Peyer's patch (tissue), 4 donors: ENCODE measurements around the gene DDX39A. TPM values are rescaled to one million over a fixed set of nuclear protein-coding genes. Genes with fewer than 3 reads are reported as not detected.

Source experiments
- DNase-seq, 3 donors: peaks; one replicate each; pipeline ENCODE4 v3.0.0-alpha.2; 2017 to 2019
- H3K27ac ChIP-seq, 4 donors: fragments of 200-600 bp; sonication (generic); one replicate each; pipeline ENCODE4 v1.5.1; 2016 to 2019
- H3K27me3 ChIP-seq, 2 donors: fragments of 200-600 bp; sonication (generic); one replicate each; pipeline ENCODE4 v1.5.1; 2019
- H3K36me3 ChIP-seq, 3 donors: fragments of 200-600 bp; sonication (generic); one replicate each; pipeline ENCODE4 v1.5.1; 2016 to 2019
- H3K4me1 ChIP-seq, 4 donors: fragments of 200-600 bp; sonication (generic); one replicate each; pipeline ENCODE4 v1.5.1; 2016 to 2019
- H3K4me3 ChIP-seq, 4 donors: fragments of 200-600 bp; sonication (generic); 1 replicate in 3 of 4; 2 replicates in 1 of 4; pipeline ENCODE4 v1.5.1; 2016 to 2019; ENCODE audit warnings: mild to moderate bottlenecking in 1 of 4
- H3K9me3 ChIP-seq, 4 donors: fragments of 200-600 bp; sonication (generic); one replicate each; pipeline ENCODE4 v1.5.1; 2016 to 2019; ENCODE audit warnings: mild to moderate bottlenecking in 1 of 4
- CTCF ChIP-seq, 6 experiments: fragments of 450-650 bp in 4 of 6; fragments of 200-600 bp in 2 of 6; sonication (generic) in 1 of 6; IDR thresholded peaks; one replicate each; pipeline ENCODE4 v1.5.1; 2017 to 2019; ENCODE audit warnings: antibody characterized with exemption in 6 of 6, mild to moderate bottlenecking in 3 of 6, moderate library complexity in 1 of 6
- POLR2A ChIP-seq, 2 donors: fragments of 450-650 bp; IDR thresholded peaks; one replicate each; pipeline ENCODE4 v1.5.1; 2017; ENCODE audit warnings: antibody characterized with exemption in 2 of 2, mild to moderate bottlenecking in 2 of 2, moderate library complexity in 2 of 2
- total RNA-seq, 4 donors: library from RNA; depleted of rRNA; stranded (reverse); fragments of >200 nt; gene quantifications; one replicate each; pipeline ENCODE4 v1.1.0, GENCODE V29; 2016

The DDX39A gene
- total RNA-seq, 4 donors from 2014 or later = 52.5 to 283 (median 115) TPM

- no peaks in the 10 kb centered on the region for H3K27me3 ChIP-seq
- no peaks in the 10 kb centered on the region for H3K36me3 ChIP-seq
- no peaks in the 10 kb centered on the region for H3K9me3 ChIP-seq
- peaks cover 0 to 24% (median 15%) of the 10 kb centered on the region in 4 donors for H3K4me1 ChIP-seq
- H3K4me3 ChIP-seq = peak within 1 kb of the TSS; percentile 61 to 92 (median 81)
- H3K27ac ChIP-seq = peak within 1 kb of the TSS; percentile 69 to 94 (median 81)
- DNase-seq = peak; percentile 64 to 72 (median 64)
- TF ChIP-seq CTCF (IDR thresholded peaks at IDR 0.05) (no peak), POLR2A (IDR thresholded peaks at IDR 0.05) (no peak)
Observed at GRCh38 chr19:14432791-14433553, 13.8 kb upstream of the DDX39A start, which contains the start of gene PKN1. Gene PKN1 (plus strand): TSS chr19:14433306. CDS start chr19:14433522, 216 bp downstream.

- no peak for DNase-seq
- Histone ChIP-seq H3K27ac (no peak overlapping the region), H3K36me3 (no peaks in the 10 kb centered on the region), H3K9me3 (no peaks in the 10 kb centered on the region), H3K27me3 (no peaks in the 10 kb centered on the region), H3K4me1 (peaks cover 0 to 24% (median 15%) of the 10 kb centered on the region in 4 donors), H3K4me3 (no peak overlapping the region)
- TF ChIP-seq CTCF (IDR thresholded peaks at IDR 0.05) = no peak
- TF ChIP-seq POLR2A (IDR thresholded peaks at IDR 0.05) = no peak
Observed at GRCh38 chr19:14430712-14431111, 11.6 kb upstream of the DDX39A start.

DNA sequence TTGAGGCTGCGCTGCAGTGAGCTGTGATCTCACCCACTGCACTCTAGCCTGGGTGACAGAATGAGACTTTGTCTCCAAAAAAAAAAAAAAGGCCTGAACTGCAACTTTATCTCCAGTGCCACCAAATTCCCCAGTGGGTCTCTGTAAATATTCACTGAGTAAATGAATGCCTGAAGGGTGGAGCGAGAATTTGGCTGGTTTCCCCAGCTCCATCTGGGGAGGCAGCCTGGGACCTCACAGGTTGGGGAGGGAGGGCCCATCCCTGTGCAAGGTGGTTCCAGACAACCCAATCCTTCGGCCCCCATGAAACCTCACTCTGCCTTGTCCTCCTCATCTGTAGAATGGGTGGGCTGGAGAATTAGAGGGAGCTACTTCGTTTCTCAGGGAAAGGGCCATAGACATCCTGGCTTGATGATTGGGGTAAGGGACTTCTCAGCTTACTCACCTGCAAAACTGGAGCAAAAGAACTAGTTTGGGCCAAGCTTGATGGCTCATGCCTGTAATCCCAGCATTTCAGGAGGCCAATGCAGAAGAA, 9.8 kb upstream of the DDX39A start:
- no peak for TF ChIP-seq POLR2A (IDR thresholded peaks at IDR 0.05)
- no peak for TF ChIP-seq CTCF (IDR thresholded peaks at IDR 0.05)
- H3K9me3 ChIP-seq = no peaks in the 10 kb centered on the region

GRCh38 chr19:14427461-14427860, 8.3 kb upstream of the DDX39A start:
- no peak for DNase-seq
- TF ChIP-seq POLR2A (IDR thresholded peaks at IDR 0.05) (no peak), CTCF (IDR thresholded peaks at IDR 0.05) (no peak)
- Histone ChIP-seq H3K36me3 (no peaks in the 10 kb centered on the region), H3K27me3 (no peaks in the 10 kb centered on the region), H3K9me3 (no peaks in the 10 kb centered on the region), H3K27ac (no peak overlapping the region), H3K4me3 (no peak overlapping the region), H3K4me1 (peaks cover 0 to 7% (median 4%) of the 10 kb centered on the region in 4 donors)

More for the DNA sequence above, 9.8 kb upstream of the DDX39A start:
- peaks cover 0 to 10% (median 5%) of the 10 kb centered on the region in 4 donors for H3K4me1 ChIP-seq
- H3K4me3 ChIP-seq = no peak overlapping the region
- H3K36me3 ChIP-seq = no peaks in the 10 kb centered on the region
- H3K27me3 ChIP-seq = no peaks in the 10 kb centered on the region
- DNase-seq = no peak
- no peak overlapping the region for H3K27ac ChIP-seq

DNA sequence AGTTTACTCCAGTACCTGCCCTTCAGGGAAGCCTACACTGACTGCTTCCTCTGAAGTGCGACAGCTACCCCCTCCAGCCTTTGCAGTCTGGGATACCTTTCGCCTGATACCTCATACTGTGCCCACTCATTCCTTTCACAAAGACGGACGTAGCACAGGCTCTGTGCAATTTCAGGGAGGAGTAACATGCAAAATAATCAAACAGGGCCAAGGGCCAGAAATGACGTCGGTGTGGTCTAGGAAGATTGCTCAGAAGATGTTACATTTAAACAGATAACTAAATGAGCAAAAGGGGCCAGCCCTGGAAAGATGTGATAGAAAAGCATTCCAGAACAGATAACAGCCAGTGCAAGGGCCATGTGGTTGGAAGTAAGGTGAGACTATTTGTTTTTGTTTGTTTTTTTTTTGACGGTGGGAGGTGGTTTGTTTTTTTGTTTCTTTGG, 6.6 kb upstream of the DDX39A start:
- TF ChIP-seq CTCF (IDR thresholded peaks at IDR 0.05) (no peak), POLR2A (IDR thresholded peaks at IDR 0.05) (no peak)
- no peaks in the 10 kb centered on the region for H3K27me3 ChIP-seq

More for the DNA sequence above, 6.6 kb upstream of the DDX39A start:
- H3K27ac ChIP-seq = no peak overlapping the region
- no peak for DNase-seq
- no peaks in the 10 kb centered on the region for H3K4me1 ChIP-seq
- no peak overlapping the region for H3K4me3 ChIP-seq
- no peaks in the 10 kb centered on the region for H3K36me3 ChIP-seq
- no peaks in the 10 kb centered on the region for H3K9me3 ChIP-seq
